ENCODE results near the gene TPRX1. TPM values are rescaled to one million over a fixed set of nuclear protein-coding genes. Genes with fewer than 3 reads are reported as not detected.

TPRX1 gene
- total RNA-seq, 2 experiments from 2014 or later = not detected

DNA sequence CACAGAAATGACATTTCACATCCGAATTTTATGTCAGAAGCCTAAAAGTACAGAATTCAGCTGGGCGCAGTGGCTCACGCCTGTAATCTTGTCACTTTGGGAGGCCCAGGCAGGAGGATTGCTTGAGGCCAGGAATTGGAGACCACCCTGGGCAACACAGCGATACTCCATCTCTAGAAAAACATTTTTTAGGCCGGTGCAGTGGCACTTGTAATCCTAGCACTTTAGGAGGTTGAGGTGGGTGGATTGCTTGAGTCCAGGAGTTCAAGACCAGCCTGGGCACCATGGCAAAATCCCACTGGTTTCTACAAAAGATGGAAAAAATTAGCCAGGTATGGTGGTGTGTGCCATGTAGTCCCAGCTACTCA, 43.7 kb downstream of the TPRX1 start:
- peaks cover 40% of the 10 kb centered on the region for H3K36me3 Mint-ChIP-seq (ENCODE audit: low read depth)
- POLR2A ChIA-PET = interaction anchor here (1.0 kb wide), 1 partner anchor 76 kb away, joined by 3 read pairs; no protein-coding TSS in a partner anchor

DNA sequence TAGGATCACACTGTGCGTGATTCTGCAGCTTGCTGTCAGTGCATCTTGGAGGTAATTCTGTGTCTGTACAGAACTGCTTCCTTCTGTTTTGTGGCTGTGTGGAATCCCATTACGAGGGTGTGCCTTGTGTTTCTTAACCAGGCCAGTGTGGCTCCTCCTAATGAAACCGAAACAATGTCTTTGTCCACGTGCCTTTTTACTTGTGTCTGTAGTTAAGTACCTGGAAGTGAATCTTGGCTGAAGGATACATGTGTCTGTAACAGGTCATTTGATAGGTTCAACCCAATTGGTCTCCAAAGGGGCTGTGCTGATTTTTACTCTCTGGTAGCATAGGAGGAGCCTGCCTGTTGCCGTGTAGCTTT, 45.9 kb downstream of the TPRX1 start:
- no peaks in the 10 kb centered on the region for H3K4me1 ChIP-seq (ENCODE audit: insufficient read depth, low read length)
- Mint-ChIP-seq H3K4me1 (ENCODE audit: low read depth) (peaks cover 5% of the 10 kb centered on the region), H3K36me3 (ENCODE audit: low read depth) (peaks cover 50% of the 10 kb centered on the region), H3K27ac (peak overlapping the region; percentile 37), H3K27me3 (no peaks in the 10 kb centered on the region), H3K9me3 (no peaks in the 10 kb centered on the region), H3K4me3 (no peak overlapping the region)
- no peak overlapping the region for H3K27ac ChIP-seq (ENCODE audit: low read depth in 1 of 2, low read length in 2 of 2)
- no peaks in the 10 kb centered on the region for H3K9me3 ChIP-seq (ENCODE audit: control insufficient read depth in 1 of 2, insufficient read depth in 1 of 2, low read length in 2 of 2)
- POLR2A ChIA-PET = interaction anchor here (1.9 kb wide), 1 partner anchor 13 kb away, joined by 6 read pairs; the partner anchor contains the start of gene NOP53
- H3K27me3 ChIP-seq (ENCODE audit: control insufficient read depth in 1 of 2, insufficient read depth in 2 of 2, low read length in 2 of 2) = no peaks in the 10 kb centered on the region
- DNase-seq = no peak
- peaks cover 49% of the 10 kb centered on the region for H3K36me3 ChIP-seq (ENCODE audit: insufficient read depth, low read length)
- TF ChIP-seq, protein P1, sequence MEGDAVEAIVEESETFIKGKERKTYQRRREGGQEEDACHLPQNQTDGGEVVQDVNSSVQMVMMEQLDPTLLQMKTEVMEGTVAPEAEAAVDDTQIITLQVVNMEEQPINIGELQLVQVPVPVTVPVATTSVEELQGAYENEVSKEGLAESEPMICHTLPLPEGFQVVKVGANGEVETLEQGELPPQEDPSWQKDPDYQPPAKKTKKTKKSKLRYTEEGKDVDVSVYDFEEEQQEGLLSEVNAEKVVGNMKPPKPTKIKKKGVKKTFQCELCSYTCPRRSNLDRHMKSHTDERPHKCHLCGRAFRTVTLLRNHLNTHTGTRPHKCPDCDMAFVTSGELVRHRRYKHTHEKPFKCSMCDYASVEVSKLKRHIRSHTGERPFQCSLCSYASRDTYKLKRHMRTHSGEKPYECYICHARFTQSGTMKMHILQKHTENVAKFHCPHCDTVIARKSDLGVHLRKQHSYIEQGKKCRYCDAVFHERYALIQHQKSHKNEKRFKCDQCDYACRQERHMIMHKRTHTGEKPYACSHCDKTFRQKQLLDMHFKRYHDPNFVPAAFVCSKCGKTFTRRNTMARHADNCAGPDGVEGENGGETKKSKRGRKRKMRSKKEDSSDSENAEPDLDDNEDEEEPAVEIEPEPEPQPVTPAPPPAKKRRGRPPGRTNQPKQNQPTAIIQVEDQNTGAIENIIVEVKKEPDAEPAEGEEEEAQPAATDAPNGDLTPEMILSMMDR (IDR thresholded peaks at IDR 0.05) = no peak
- no peak for ATAC-seq (ENCODE audit: poor library complexity)
- H3K4me3 ChIP-seq (ENCODE audit: low read length) = no peak overlapping the region
- CTCF ChIA-PET = no interaction called here
- intact Hi-C loops (cut with DNase I, micrococcal nuclease) = no loop called here

More for the DNA sequence above, 43.7 kb downstream of the TPRX1 start:
- ATAC-seq (ENCODE audit: poor library complexity) (no peak), DNase-seq (no peak)
- Mint-ChIP-seq H3K4me3 (no peak overlapping the region), H3K9me3 (no peaks in the 10 kb centered on the region), H3K27ac (peak overlapping the region; percentile 53), H3K27me3 (no peaks in the 10 kb centered on the region), H3K4me1 (ENCODE audit: low read depth) (no peaks in the 10 kb centered on the region)
- no peaks in the 10 kb centered on the region for H3K9me3 ChIP-seq (ENCODE audit: control insufficient read depth in 1 of 2, insufficient read depth in 1 of 2, low read length in 2 of 2)
- H3K27me3 ChIP-seq (ENCODE audit: control insufficient read depth in 1 of 2, insufficient read depth in 2 of 2, low read length in 2 of 2) = no peaks in the 10 kb centered on the region
- peaks cover 28% of the 10 kb centered on the region for H3K36me3 ChIP-seq (ENCODE audit: insufficient read depth, low read length)
- TF ChIP-seq, protein P1 (IDR thresholded peaks at IDR 0.05) = no peak
- CTCF ChIA-PET = no interaction called here
- H3K27ac ChIP-seq (ENCODE audit: low read depth in 1 of 2, low read length in 2 of 2) = no peak overlapping the region
- H3K4me1 ChIP-seq (ENCODE audit: insufficient read depth, low read length) = no peaks in the 10 kb centered on the region
- no peak overlapping the region for H3K4me3 ChIP-seq (ENCODE audit: low read length)
- intact Hi-C loops (cut with DNase I, micrococcal nuclease) = no loop called here

DNA sequence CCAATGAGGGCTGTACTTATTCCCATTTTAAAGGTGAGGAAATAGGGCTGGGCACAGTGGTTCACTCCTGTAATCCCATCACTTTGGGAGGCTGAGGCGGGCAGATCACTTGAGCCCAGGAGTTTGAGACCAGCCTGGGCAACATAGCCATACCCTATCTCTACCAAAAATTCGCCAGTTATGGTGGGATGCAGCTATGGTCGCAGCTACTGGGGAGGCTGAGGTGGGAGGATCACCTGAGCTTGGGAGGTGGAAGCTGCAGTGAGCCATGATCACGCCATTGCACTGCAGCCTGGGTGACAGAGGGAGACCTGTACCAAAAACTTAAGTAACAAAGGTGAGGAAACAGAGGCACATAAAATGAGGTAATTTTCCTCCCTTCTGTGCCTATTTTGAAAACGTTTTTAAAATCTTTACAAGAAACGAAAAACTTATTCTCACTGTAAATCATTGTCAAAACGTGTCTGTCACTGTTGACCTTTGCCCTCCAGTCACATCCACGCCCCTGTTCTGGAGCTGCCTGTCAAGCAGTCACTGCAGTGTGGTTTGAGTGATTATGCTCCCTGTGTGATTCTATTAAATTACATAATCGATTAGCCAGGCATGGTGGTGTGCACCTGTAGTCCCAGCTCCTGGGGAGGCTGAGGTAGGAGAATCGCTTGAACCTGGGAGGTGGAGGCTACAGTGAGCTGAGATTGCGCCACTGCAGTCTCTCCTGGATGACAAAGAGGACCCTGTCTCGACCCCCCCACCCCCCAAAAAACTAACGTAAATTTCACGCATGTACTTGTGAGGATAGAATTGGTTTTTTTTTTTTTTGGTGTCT, 46.5 kb downstream of the TPRX1 start:
- H3K4me3 Mint-ChIP-seq = no peak overlapping the region
- H3K36me3 ChIP-seq (ENCODE audit: insufficient read depth, low read length) = peaks cover 55% of the 10 kb centered on the region
- no peak overlapping the region for H3K4me3 ChIP-seq (ENCODE audit: low read length)
- H3K9me3 ChIP-seq (ENCODE audit: control insufficient read depth in 1 of 2, insufficient read depth in 1 of 2, low read length in 2 of 2) = no peaks in the 10 kb centered on the region
- peak overlapping the region; percentile 37 for H3K27ac Mint-ChIP-seq
- intact Hi-C loops (cut with DNase I, micrococcal nuclease) = no loop called here
- no peaks in the 10 kb centered on the region for H3K4me1 ChIP-seq (ENCODE audit: insufficient read depth, low read length)
- ChIA-PET CTCF (no interaction called here), POLR2A (interaction anchor here (0.7 to 1.9 kb wide), 2 partner anchors 13 to 300 kb away, joined by 3 to 6 read pairs; partner anchors contain the start of gene NOP53)
- peaks cover 11% of the 10 kb centered on the region for H3K4me1 Mint-ChIP-seq (ENCODE audit: low read depth)
- no peaks in the 10 kb centered on the region for H3K27me3 ChIP-seq (ENCODE audit: control insufficient read depth in 1 of 2, insufficient read depth in 2 of 2, low read length in 2 of 2)
- no peak overlapping the region for H3K27ac ChIP-seq (ENCODE audit: low read depth in 1 of 2, low read length in 2 of 2)
- no peaks in the 10 kb centered on the region for H3K9me3 Mint-ChIP-seq
- TF ChIP-seq, protein P1 (IDR thresholded peaks at IDR 0.05) = no peak
- H3K36me3 Mint-ChIP-seq (ENCODE audit: low read depth) = peaks cover 56% of the 10 kb centered on the region
- ATAC-seq (ENCODE audit: poor library complexity) = no peak
- H3K27me3 Mint-ChIP-seq = no peaks in the 10 kb centered on the region
- no peak for DNase-seq

Measured in CD4-positive, alpha-beta T cell (primary cell).